ENCODE results near the gene RTP5.

DNA sequence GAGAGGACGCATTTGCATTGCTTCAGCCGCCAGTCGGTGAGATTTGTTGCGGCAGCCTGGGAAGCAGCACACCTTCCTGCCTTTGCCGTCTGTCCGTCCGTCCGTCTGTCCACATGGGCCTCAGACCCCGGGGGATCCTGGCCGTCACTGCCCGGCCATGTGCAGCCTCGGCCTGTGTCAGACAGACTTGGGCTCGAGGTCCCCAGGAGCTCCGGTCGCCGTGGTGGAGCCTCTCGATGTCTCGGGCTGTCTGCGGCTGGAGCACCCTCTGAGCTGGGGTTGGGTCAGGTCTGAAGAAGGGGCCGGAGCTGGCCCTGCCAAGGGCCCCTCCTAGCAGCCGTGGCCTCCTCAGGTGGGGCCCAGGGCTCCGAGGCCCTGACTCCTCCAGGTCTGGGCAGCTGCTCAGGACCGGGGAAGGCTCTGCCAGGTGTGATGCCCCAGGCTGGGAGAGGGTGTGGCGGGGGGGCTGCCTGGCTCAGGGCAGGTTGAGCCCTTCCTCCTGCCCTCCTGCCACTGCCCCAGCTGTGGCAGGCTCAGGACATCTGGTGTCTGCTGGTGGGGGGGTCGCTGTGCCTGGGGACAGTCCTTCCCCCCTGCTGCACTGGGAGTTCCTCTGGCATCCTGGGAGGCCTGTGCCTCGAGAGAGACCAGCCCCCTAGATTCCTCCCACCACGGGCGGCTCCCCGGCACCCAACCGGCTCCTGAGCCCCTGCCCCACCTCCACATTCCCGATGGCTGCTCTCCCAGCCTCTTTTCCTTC lies 48.7 kb upstream of the RTP5 start:
- TF ChIP-seq, protein P1, sequence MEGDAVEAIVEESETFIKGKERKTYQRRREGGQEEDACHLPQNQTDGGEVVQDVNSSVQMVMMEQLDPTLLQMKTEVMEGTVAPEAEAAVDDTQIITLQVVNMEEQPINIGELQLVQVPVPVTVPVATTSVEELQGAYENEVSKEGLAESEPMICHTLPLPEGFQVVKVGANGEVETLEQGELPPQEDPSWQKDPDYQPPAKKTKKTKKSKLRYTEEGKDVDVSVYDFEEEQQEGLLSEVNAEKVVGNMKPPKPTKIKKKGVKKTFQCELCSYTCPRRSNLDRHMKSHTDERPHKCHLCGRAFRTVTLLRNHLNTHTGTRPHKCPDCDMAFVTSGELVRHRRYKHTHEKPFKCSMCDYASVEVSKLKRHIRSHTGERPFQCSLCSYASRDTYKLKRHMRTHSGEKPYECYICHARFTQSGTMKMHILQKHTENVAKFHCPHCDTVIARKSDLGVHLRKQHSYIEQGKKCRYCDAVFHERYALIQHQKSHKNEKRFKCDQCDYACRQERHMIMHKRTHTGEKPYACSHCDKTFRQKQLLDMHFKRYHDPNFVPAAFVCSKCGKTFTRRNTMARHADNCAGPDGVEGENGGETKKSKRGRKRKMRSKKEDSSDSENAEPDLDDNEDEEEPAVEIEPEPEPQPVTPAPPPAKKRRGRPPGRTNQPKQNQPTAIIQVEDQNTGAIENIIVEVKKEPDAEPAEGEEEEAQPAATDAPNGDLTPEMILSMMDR (IDR thresholded peaks at IDR 0.05; ENCODE audit: borderline replicate concordance, extremely low read depth, low read length, poor library complexity, severe bottlenecking), result no peak
- TF ChIP-seq EZH2 (IDR thresholded peaks at IDR 0.05; ENCODE audit: borderline replicate concordance, low read depth, low read length, severe bottlenecking), result no peak
